Measurements from ENCODE around the gene ASH1L.
"Not testable (repeated sequence)": the region's sequence is repeated elsewhere in the genome, so short reads cannot be mapped to it uniquely, and the experiment has no call there.

ASH1L gene

GRCh38 chr1:155561779-155562580 is 623 bp downstream of the ASH1L start:
- peak in 4 of 5 donors; percentile 41 to 68 (median 58) for DNase-seq

DNA sequence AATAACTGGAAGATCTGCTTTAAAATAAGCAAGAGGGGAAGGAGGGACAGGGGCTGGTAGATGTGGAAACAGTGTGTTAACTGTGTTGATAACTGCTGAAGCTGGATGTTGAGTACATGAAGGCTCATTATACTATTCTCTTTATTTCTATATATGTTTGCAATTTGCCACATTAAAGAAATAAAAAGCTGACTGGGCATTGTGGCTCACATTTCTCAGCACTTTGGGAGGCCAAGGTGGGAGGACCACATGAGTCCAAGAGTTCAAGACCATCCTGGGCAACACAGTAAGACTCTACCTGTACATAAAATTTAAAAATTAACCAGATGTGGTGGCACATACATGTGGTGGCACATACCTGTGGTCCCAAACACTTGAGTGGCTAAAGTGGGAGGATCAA is 6.7 kb downstream of the ASH1L start:
- no peak for DNase-seq

DNA sequence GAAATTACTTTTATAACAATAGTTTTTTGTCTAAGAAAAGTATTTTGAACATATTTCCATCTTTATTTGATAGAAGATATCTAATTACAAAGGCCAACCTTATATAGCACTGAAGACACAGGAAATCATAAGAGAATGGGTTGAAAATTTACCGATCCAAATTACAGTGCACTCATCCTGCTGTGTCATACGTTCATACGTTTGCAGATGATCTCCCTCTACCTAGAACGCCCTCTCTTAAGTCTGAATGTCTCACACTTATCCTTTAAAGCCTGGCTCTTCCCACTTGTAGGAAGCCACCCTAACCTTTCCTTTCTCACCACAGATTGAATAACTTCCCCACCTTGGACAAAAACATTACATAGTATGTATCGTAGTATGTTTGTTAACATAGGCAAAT is 9.3 kb downstream of the ASH1L start:
- DNase-seq, result no peak

DNA sequence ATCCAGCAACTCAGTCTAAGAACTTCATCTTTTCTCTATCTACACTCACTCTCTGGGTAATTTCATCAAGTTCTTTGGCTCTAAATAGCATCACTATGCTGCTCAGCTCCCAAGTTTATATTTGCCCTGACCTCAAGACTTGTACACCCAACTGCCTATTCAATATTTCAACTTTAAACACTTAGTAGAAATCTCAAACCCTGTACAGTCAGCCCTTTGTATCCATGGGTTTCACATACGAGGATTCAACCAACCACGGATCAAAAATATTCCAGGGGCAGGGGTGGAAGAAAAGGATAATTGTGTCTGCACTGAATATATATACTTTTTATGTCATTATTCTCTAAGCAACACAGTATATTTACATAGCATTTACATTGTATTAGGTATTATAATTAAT is 13.9 kb downstream of the ASH1L start:
- no peak for DNase-seq

GRCh38 chr1:155540000-155540874 is 22.4 kb downstream of the ASH1L start:
- peak in 1 of 5 donors; percentile 22 for DNase-seq

GRCh38 chr1:155537193-155537592 is 25.4 kb downstream of the ASH1L start:
- no peak for DNase-seq

- no peak for DNase-seq
Measured at GRCh38 chr1:155531624-155532023, 31.0 kb downstream of the ASH1L start.

GRCh38 chr1:155529929-155530328 is 32.7 kb downstream of the ASH1L start:
- no peak for DNase-seq

GRCh38 chr1:155529109-155529508 is 33.5 kb downstream of the ASH1L start:
- no peak for DNase-seq

DNA sequence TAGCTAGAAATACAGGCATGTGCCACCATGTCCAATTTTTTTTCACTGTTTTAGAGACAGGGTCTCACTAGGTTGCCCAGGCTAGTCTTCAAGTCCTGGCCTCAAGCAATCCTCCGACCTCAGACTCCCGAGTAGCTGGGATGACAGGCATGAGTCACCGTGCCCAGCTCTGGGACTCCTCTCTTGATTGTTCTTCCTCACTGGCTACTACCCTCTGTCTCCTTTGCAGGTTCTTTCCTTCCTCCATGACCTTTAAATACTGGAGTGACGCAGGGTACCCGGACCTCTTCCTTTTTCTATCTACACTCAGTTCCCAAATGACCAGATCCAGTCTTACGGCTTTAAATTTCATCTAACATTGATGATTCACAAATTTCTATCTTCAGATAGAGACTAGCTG is 34.9 kb downstream of the ASH1L start:
- no peak for DNase-seq

GRCh38 chr1:155526356-155526755 is 36.2 kb downstream of the ASH1L start:
- no peak for DNase-seq

DNA sequence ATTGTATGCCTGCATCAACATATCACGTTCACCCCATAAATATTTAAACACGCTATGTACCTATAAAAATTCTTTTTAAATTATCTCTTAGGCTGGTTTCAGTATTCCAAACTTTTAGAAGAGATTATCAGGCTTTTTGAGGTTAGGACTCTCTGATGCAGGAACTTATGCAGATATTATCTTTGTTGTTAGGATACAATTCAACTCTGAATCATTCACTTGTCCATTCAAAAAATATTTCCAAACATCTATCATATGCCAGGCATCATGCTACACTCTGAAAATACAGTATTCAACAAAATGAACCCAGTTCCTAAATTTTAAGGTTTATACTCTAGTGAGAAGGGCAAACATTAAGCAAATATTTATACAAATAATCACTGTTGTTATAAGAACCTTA is 40.5 kb downstream of the ASH1L start:
- DNase-seq, result no peak

- no peak for DNase-seq
Measured at GRCh38 chr1:155518484-155518883, 44.1 kb downstream of the ASH1L start.

GRCh38 chr1:155514582-155515187 is 47.9 kb downstream of the ASH1L start:
- DNase-seq, result peak in 2 of 5 donors; percentile 15 to 50

DNA sequence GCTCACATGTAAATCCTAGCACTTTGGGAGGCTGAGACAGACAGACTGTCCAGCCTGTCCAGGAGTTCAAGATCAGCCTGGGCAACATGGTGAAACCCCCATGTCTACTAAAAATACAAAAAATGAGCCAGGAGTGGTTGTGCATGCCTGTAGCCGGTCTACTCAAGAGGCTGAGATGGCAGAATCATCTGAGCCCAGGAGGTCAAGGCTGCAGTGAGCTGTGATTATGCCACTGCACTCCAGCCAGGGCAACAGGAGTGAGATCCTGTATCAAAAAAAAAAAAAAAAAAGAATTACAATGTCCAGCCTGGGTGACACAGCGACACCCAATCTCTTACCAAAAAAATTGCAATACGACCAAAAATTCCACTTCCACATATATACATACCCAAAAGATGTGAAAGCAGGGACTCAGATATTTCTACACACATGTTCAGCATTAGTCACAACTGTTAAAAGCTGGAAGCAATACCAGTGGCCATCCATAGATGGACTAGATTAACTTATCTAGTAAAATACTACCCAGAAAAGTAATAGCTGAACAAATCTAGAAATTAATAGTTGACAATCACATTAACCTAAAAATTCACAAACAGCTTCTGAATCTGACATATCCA is 49.2 kb downstream of the ASH1L start:
- no peak for DNase-seq

DNA sequence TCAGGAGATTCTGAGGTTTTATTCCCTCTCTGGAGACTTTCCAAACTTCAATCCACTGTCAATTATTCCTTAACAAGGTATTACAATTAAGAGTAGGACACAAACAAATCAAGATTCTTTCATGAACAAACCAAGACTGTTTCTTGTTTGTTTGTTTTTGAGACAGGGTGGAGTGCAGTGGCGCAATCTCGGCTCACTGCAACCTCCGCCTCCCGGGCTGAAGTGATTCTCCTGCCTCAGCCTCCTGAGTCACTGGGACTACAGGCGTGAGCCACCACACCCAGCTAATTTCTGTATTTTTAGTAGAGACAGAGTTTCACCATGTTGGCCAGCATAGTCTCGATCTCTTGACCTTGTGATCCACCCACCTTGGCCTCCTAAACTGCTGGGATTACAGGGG is 51.2 kb downstream of the ASH1L start:
- not testable (repeated sequence) for DNase-seq

- DNase-seq, result no peak
Measured at GRCh38 chr1:155509064-155509463, 53.5 kb downstream of the ASH1L start.

GRCh38 chr1:155507945-155508344 is 54.7 kb downstream of the ASH1L start:
- DNase-seq, result no peak

DNA sequence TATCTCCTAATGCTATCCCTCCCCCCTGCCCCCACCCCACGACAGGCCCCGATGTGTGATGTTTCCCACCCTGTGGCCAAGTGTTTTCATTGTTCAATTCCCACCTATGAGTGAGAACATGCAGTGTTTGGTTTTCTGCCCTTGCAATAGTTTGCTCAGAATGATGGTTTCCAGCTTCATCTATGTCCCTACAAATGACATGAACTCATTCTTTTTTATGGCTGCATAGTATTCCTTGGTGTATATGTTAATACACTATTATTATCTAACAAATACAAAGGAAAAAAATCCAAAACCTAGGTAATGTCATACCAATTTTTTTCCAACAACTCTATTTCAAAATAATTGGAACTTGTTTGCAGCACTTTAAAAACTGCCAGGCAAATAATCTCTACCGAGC is 56.6 kb downstream of the ASH1L start:
- DNase-seq, result not testable (repeated sequence)

DNA sequence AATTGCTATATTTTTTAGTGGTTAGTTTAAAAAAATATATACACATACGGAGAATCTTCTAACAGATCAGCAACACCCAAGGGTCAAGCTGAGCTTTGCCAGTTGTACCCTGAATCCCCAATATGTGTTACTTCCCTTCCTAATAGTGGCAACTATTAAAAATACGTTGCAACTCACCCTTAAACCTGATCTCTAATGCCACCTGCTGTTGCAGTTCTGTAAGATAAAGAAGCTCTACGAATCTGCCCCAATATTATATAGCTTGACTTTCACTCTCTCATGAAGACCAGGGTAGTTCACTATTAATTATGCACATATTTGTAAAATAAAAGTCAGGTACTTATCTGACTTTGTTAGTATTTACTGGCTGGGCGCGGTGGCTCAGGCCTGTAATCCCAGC is 58.4 kb downstream of the ASH1L start:
- DNase-seq, result no peak

- DNase-seq, result peak in 1 of 5 donors; percentile 28
Measured at GRCh38 chr1:155499953-155500639, 62.5 kb downstream of the ASH1L start.

- DNase-seq, result no peak
Measured at GRCh38 chr1:155499263-155499662, 63.3 kb downstream of the ASH1L start.

All from T-helper 1 cell (primary cell).